NCI-H2171 treated with DMSO at 0.1 percent for 48 hours (cell line): ENCODE results near the gene FARS2.

Experiments used
- DNase-seq: peaks from one replicate; lab custom pipeline; 2025; lab: John Stamatoyannopoulos, UW

The FARS2 gene

DNA sequence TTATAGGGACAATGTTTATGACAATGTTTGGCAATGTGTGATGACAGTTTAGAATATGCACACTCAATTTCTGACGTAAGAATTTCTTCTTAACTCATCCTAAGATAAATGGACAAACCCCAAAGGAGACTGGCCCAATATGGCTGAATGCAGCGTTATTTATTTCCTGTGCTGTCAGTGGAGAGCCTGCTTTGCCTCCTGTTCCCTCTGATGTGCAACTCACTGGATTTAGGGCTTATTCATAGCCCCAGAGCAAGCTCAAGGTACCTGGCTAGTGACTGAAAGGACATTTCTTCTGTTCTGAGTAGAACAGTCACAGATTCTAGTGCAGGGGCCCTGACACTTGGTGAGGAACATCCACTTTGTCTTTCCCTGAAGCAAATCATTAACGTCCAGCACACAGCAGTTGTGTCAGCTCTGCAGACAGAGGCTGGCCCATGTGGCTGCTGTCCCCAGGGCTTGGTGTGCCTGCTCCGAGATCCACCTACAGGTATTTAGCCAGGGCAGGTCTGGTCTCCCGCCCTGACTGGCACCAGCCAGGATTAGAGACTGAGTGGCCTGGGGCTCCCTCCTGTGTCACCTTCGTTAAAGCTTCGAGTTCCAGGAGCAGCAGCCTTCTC is 64.8 kb downstream of the FARS2 start:
- DNase-seq, result no peak

DNA sequence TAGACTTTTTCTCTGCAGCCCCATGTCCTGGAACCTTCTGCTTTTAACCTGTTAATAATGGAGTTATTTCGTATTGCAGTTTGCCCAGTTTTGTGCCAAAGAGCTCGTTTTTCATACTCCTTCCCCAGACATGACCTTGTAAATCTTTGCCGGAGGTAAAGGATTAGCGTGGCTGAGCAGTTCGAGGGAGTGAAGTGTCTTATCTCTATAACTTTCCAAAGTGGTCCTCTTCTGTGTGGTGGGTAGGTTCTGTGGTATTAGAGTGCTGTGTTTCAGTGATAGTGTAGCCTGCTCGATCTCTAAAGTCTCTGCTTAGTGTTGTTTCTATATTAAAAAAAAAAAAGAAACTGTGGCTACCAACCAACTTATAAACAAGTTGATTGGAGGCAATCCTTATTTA is 67.5 kb downstream of the FARS2 start:
- DNase-seq, result no peak

DNA sequence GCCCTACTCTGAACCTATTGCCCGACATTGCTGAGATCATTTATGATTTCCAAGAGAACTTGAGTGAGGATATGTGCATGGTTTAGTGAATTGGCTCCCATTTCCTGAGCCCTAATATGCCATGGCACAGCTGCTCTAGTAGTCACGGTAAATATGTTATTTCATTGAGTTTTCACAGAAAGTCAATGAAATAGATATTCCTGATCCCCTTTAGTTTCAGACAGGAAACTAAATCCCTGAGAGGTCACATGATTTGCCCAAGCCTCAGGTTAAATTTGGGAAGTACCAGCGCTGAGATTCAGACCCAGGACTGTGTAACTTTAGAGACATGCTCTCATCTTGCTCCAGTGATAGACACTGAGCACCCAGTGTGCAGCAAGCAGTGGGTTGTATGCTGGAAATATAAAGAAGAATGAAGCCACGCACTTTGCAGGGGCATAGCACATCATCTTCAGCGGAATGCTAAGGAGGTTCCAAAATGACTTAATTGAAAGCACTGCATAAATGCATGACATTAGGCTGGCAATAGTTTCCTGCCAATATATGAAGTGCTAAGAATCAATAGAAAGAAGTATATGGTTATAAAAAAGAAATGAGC is 70.6 kb downstream of the FARS2 start:
- DNase-seq, result no peak

DNA sequence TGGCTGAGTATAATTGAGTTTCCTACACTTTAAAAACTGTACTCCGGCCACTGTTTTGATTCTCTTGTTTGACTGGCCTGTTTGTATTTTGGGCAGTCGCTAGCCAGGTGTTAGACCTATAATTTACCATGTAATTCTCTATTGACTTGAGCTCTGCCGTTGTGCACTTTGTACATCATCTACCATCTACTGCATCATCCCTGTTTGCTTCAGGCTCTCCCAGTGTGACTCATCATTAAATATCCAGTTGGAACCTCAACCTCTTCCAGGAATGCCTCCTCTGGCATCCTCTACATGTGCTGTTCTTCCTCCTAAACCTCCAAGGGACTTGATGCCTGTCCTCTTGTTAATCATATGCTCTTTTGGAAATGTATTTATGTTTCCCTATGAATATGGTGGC is 72.3 kb downstream of the FARS2 start:
- DNase-seq, result no peak

DNA sequence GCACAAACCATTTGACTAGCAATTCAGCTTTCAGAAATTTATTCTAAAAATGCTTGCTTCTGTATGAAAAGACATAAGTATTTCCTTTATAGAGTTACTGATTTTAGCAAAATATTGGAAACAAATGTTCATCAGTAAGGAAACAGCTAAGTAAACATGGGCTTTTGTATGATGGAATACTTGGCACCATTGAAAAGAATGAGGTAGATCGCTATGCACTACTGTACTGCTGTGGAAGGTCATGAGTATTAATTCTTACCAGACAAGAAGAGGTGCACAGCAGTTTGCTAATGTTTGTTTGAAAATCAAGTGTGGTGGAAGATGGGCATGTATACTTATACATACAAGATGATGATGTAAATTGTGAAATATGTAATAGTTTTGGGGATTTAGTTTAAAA is 73.0 kb downstream of the FARS2 start:
- DNase-seq, result no peak

DNA sequence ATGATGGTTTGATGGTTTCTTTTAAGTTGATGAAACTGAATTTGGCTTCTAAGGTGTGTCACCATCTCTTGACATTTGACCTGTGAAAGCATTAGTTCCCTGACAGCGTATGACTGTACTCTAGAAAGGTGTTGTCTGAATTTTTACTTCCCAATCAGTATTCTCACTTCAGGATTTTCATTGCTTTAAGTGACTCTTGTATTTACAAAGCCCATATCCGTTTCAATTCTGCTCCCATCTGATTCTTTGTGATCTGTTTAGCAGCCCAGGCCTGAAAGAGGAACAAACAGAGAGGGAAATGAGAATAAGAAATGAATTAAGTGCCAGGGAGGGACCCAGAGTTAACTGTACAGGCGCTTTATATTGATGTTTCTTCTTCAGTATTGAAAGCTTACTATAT is 73.7 kb downstream of the FARS2 start:
- no peak for DNase-seq

DNA sequence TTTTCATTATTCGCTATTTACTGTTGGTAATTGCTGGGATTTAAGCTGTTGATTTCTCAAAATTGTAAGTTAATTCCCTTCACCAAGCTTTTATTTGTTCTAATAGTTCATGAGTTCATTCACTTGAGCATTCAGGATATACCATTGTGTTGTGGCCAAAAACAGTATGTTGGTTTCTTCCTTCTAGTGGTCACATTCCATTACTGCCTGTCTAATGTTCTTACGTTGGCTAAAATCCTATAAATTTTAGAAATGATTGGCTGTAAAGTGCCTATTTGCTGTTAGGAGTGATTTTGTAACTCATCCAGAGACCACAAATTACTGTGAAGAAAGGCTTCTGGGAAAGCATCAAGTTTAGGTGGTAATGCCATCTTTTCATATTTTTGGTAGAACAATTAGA is 76.3 kb downstream of the FARS2 start:
- no peak for DNase-seq

DNA sequence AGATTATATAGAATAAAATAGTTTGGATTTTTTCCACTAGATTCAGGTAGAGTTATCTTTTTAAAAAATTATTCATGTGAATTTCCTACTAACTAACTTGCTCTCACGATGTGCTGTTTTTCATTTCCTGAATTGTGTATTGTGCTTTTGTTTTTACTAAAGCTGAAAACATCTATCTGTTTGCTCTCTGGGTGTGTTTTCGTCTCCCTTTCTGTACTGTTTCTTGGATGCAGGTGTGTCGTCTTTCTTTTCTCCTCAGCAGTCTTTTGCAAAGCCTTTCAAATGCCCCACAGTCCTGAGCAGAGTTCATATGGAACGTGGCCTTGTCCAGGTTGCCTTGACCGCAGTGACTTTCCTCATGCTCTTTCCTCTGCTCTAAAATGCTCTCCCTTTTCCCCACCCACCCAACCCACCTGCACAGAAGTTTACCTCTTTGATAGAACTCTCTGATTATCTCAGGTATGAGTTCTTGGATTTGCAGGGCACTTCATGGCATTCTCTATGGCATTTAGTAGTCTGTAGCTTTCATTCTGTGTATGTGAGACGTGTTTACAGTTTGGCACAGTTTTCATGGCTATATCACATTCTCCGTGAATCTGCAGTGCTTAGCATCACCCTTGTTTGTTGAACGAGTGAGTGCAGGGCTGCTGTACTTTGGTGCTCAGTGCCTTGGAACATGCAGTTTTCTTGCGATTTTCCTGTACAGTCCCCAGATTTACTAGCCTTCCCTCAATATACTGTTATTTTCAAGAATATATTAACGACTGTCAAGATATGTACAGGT is 77.1 kb downstream of the FARS2 start:
- no peak for DNase-seq

DNA sequence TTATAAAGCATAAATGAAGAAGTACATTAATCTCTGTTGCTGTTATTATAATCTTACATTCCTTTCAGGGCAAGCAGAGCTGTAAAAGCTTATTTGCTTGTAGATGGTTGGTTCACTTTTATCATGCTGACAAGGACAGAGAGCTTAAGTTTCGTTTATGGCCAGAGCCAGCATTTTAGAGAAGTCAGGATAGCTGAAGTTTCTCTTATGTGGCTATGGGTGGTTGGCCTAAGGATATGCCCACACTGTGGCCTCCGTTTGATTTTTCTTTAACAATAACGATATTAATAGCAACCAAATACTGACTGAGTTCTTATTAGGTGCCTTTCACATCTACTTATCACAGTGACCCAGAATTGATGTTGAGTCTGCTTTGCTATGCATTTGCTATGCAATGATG is 78.5 kb downstream of the FARS2 start:
- no peak for DNase-seq

DNA sequence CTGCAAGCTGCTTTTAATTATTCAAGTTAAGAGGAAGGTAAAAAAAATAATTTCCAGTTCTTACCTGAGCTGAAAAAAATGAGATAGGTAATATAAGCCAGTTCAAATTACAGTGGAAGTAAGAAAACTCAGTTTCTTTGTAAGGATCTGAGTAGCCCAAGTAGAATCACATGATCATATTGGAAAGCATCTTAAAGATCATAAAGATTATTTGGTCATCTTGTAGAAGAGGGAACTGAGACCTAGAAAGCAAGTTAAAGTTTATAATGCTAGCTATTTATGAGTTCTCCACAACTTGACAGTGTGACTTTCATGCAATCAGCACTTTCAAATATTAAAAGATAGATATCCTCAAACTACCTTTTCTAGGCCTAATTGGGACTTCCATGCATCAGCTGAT is 80.5 kb downstream of the FARS2 start:
- DNase-seq, result no peak

DNA sequence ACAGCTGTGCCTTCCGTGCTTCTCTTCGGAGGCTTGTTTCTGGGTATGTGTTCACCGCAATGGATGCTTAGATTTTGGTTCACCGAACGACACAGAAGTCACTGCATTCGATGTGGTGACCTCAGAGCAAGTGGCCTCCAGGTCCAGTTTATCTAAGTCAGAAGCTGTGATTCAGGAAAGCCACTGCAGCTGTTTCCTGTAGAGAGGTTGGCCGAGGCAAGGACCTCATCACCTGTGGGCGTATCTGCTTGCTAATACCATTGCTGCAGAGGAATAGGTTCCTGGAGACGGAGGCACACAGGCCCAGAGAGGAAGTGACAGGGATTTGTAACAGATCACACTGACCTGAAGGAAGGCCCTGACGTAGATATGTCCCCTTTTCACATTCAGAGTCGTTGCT is 82.7 kb downstream of the FARS2 start:
- no peak for DNase-seq

DNA sequence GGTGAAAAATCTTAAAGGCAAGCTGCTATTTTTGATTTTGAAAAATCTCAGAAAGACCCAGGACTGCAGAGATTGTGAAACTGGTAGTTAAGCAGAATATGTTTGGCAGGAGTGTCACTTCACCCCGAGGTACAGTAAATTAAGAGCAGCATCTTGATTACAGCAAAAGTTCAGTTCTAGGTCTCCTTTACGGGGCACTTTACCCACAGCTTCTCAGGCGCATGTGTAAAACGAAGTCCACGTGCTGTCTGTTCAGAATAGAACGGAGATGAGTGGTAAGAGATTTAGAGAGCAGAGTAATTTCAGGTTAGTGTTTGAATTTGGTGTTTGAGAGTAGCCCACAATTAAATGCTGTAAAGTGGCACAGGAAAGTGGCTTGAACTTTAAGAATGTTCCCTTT is 84.0 kb downstream of the FARS2 start:
- no peak for DNase-seq

DNA sequence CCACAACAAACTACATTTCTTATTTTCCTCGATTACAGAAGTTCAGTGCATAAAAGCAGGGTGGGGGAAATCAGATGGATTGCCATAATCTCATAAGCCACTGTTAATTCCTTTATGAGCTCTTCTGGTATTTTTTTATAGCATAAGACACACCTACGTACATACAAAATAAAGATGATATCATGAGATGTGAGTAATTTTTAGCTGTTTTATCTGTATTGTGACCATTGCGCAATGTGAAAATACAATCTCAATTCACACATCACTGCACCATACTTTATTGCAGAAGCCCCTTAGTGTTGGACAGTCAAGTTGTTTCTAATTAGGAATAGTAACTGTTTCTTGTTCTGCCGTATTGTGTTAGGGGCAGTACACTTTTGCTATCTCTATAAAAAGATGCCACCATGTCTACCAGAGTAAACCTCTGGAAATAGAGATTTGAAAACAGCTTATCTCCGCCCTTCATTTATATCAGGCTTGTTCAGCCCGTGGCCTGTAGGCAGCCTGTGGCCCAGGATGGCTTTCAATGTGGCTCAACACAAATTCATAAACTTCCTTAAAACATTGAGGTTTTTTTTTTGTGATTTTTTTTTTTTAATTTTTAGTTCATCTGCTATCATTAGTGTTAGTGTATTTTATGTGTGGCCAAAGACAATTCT is 90.4 kb downstream of the FARS2 start:
- no peak for DNase-seq

DNA sequence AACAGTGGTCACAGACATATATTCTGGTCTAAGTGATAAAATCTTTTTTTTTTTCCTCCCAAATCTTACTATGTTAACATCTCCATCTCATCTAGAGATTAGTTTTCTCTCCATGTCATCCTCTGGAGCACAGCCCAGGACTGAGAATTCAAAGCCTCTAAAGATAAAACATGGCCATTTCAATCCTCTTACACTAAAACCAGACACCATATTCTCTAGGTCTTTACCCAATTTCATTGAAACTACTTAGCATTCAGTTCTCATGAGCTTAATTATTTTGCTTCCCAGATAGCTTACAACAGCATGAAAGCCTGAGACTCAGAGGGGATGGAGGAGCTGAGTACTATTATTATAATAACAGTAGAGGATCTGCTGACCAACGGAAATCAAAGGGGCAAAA is 92.7 kb downstream of the FARS2 start:
- no peak for DNase-seq

DNA sequence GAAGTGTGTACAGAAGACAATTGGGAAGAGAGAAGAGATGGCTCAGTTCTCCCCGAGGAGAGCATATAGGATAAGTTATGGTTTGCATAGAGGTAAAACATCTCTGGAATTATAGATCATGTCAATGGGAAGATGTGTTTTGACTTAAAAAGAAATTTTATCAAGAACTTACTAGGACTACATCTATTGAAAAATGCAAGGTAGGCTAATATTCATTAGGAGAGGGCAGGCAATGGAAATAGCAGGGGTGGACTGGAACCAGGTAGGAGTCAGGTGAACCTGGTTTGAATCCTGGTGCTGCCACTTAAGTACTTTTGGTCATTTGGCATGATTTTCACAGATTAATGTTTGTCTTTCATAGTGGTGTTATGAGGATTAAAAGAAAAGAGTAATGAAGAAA is 96.2 kb downstream of the FARS2 start:
- DNase-seq, result no peak

DNA sequence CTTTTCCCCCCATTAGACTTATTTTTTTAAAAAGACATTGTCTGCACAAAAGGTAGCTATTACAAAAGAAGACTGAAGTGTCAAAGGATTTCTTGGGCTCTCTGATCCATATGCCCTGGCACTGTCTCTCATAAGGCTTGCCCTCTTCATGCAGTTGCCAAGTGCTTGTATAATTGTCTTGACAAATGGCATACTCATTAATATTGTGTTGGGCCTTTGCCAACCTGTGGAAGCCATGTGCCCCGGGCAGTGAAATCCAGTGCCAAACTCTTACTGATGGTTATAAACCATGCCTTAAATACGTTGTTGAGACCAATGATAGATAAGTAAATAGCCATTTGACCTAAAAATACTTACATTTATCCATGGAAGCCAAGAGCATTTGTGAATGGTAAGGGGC is 98.1 kb downstream of the FARS2 start:
- DNase-seq, result peak; percentile 19

DNA sequence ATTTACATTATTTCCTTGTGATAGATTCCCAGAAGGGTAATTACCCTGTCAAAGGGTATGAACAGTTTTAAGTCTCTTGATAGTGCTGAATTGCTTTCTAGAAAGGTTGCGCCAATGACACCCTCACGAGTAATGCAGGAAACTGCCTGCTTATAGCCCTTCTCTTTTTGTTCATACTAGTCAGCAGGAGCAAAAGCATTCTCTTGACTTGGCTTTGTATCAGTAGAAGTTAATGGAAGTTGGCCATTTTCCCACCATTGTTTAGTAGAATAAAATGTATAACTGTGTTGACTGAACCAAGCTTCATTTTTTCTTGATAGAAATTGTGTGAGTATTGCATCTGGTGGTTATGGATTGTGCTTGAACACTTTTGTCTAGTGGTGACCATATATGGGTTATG is 100.1 kb downstream of the FARS2 start:
- DNase-seq, result no peak

DNA sequence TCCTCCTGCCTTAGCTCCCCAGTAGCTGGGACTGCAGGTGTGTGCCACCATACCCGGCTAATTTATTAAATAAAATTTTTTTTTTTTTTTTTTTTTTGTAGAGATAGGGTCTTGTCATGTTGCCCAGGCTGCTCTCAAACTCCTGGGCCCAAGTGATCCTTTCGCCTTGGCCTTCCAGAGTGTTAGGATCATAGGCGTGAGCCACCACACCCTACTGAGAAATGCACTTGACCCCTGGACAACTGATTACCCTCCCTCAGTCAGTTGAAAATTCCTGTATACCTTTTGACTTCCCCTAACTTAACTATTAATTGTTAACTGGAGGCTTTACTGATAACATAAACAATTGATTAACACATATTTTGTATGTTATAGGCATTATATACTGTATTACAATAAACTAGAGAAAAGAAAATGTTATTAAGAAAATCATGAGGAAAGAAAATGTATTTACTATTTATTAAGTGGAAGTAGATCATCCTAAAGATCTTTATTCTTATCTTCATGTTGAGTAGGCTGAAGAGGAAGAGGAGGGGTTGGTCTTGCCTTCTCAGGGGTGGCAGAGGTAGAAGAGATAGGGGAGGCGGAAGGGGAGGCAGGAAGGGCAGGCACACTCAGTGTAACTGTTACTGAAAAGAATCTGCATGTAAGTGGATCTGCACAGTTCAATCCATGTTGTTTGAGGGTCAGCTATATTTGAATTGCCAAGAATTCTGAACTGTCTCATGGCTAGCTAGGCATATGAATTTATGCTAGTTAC is 104.3 kb downstream of the FARS2 start:
- DNase-seq, result no peak

DNA sequence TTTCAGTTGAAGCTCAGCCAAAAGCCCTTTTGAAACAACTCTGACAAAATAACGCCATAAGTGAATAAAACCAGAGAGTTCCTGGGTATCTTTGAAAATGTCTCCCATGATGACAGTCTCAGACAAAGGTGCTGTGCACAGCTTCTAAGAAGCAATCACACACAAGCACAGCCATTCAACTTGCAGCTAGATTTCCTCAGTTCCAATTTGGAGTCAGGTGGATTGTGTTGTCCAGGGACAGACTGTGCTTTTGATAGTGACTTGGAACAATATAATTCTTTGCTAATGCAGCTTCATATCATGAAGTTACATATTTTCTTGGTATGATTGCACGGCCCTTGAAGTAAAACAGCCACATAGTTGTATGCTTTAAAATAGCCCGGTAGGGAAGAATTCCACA is 105.6 kb downstream of the FARS2 start:
- no peak for DNase-seq

DNA sequence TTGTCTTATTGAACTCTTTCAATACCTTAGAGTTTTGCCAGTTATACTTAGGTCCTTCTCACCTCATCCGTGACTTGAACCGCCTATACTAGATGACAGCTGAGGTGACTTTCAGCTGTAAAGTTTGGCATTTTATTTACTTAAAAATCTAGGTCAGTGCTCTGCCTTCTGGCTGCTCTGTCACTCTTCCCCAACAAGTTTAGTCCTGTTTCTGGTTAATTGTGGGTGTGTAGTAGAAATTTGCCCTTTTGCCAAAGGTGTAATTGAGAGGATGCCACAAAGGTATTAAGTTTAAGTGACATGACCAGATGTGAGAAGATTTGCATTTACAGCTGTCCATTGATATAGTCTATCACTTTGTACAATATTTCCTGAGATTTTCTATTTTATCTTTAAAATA is 106.2 kb downstream of the FARS2 start:
- peak; percentile 19 for DNase-seq

DNA sequence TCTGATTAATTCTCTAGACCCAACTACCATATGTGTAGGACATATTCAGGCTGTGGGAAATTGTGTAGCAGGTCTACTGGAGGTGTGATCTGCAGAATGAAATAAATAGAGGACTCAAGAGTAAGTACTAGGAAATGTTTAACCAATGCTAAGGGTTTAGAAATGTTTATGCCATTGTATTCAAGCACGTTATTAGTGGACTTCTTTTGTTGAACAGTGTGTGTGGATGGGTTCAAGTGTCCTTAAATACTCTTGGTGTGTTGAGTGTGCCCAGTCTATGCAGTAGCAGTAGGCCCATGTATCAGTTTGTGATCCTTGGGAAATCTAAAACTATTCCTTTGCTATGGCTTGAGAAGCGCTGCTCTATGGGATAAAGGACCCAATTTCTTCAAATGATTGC is 112.1 kb downstream of the FARS2 start:
- DNase-seq, result no peak

DNA sequence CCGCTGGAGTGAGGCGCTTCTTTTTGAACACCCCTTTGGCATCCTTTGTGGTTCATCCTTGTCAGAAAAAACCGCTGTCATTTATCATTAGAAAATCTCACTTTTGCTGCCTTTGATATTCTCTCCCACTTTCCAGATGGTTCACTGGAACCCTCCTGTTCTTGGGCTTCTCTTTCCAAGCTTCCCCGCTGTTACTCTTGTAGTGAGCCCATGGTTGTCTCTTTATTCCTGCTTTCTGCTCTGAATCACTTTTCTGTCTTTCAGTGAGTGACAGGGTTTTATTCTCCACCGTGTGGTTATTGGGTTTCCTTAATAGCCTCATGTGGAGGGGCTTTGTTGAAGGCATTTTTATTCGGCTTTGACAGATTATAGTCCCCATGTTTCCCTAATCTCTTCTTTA is 117.0 kb downstream of the FARS2 start:
- no peak for DNase-seq
